GM19025 (cell line): ENCODE results near the gene TRIP4.
"Not testable (repeated sequence)": the region's sequence is repeated elsewhere in the genome, so short reads cannot be mapped to it uniquely, and the experiment has no call there.

ENCODE experiments used
- ATAC-seq: cut with Tn5 transposase; IDR thresholded peaks from one replicate; pipeline ENCODE4 v1.9.1; 2021; ENCODE audit warnings: mild to moderate bottlenecking, low read depth, moderate library complexity; ENCODE audit not compliant: unreplicated experiment

The TRIP4 gene

GRCh38 chr15:64476550-64476949, 88.9 kb downstream of the TRIP4 start:
- ATAC-seq, result no peak

- ATAC-seq, result no peak
Measured at GRCh38 chr15:64478863-64479262, 91.2 kb downstream of the TRIP4 start.

- ATAC-seq, result no peak
Measured at GRCh38 chr15:64480891-64481290, 93.3 kb downstream of the TRIP4 start.

GRCh38 chr15:64483749-64484148, 96.1 kb downstream of the TRIP4 start:
- ATAC-seq, result no peak

GRCh38 chr15:64485796-64486195, 98.2 kb downstream of the TRIP4 start:
- no peak for ATAC-seq

GRCh38 chr15:64490598-64491259, 103.1 kb downstream of the TRIP4 start:
- ATAC-seq, result no peak

- ATAC-seq, result no peak
Measured at GRCh38 chr15:64493641-64494040, 106.0 kb downstream of the TRIP4 start.

- not testable (repeated sequence) for ATAC-seq
Measured at GRCh38 chr15:64495968-64496367, 108.3 kb downstream of the TRIP4 start.

- ATAC-seq, result no peak
Measured at GRCh38 chr15:64500695-64501395, 113.2 kb downstream of the TRIP4 start.

- ATAC-seq, result no peak
Measured at GRCh38 chr15:64501396-64501715, 113.7 kb downstream of the TRIP4 start.

- ATAC-seq, result no peak
Measured at GRCh38 chr15:64502151-64502550, 114.5 kb downstream of the TRIP4 start.

GRCh38 chr15:64502551-64502950, 114.9 kb downstream of the TRIP4 start:
- no peak for ATAC-seq

- no peak for ATAC-seq
Measured at GRCh38 chr15:64503197-64503596, 115.6 kb downstream of the TRIP4 start.

GRCh38 chr15:64503640-64504039, 116.0 kb downstream of the TRIP4 start:
- ATAC-seq, result no peak
